HL-60 (cell line): ENCODE results near the gene MAP1A.
"Not testable (repeated sequence)": the region's sequence is repeated elsewhere in the genome, so short reads cannot be mapped to it uniquely, and the experiment has no call there.

Experiments used
- DNase-seq, 2 experiments: peaks; one replicate each; pipeline ENCODE4 v3.0.0-alpha.2; 2010 to 2020; ENCODE audit warnings: low read depth in 1 of 2, low spot score in 1 of 2
- H3K27ac ChIP-seq: fragments of 250-450 bp; sonication (Bioruptor Pico); replicated peaks from 2 replicates; pipeline ENCODE4 v1.5.1; 2020; ENCODE audit warnings: mild to moderate bottlenecking, moderate library complexity
- H3K27me3 ChIP-seq: fragments of 250-450 bp; sonication (Bioruptor Pico); 2 replicates; pipeline ENCODE4 v1.5.1; 2021; ENCODE audit warnings: mild to moderate bottlenecking, moderate library complexity; ENCODE audit not compliant: insufficient read depth, poor library complexity, severe bottlenecking
- H3K4me3 ChIP-seq: replicated peaks from 2 replicates; pipeline ENCODE4 v1.5.1; 2011; ENCODE audit warnings: mild to moderate bottlenecking, control low read depth, low read length; ENCODE audit not compliant: insufficient read depth
- CTCF ChIP-seq: IDR thresholded peaks from one replicate; pipeline ENCODE4 v1.5.1; 2011; ENCODE audit warnings: low read length, control low read depth, inconsistent platforms; ENCODE audit not compliant: insufficient read depth
- GABPA ChIP-seq: IDR thresholded peaks from 2 replicates; pipeline ENCODE4 v1.6.1; 2012; ENCODE audit warnings: low read depth
- POLR2AphosphoS5 ChIP-seq: IDR thresholded peaks from 2 replicates; pipeline ENCODE4 v1.6.1; 2012; ENCODE audit warnings: low read depth
- REST ChIP-seq: IDR thresholded peaks from 2 replicates; pipeline ENCODE4 v1.6.1; 2012; ENCODE audit warnings: low read depth; ENCODE audit not compliant: insufficient replicate concordance
- SPI1 ChIP-seq: IDR thresholded peaks from 2 replicates; pipeline ENCODE4 v1.6.1; 2012; ENCODE audit warnings: low read depth, mild to moderate bottlenecking, borderline replicate concordance

Gene MAP1A

GRCh38 chr15:43529141-43529540, 11.7 kb downstream of the MAP1A start:
- DNase-seq: no peak
- no peak for TF ChIP-seq GABPA
- no peak for TF ChIP-seq SPI1
- TF ChIP-seq CTCF: no peak
- TF ChIP-seq REST: no peak
- TF ChIP-seq POLR2AphosphoS5: no peak
- Histone ChIP-seq H3K27me3 (no peaks in the 10 kb centered on the region), H3K4me3 (no peak overlapping the region), H3K27ac (no peak overlapping the region)

- no peak for DNase-seq
- H3K27me3 ChIP-seq: no peaks in the 10 kb centered on the region
- no peak for TF ChIP-seq REST
- TF ChIP-seq CTCF: no peak
- no peak for TF ChIP-seq POLR2AphosphoS5
- H3K27ac ChIP-seq: no peak overlapping the region
- no peak overlapping the region for H3K4me3 ChIP-seq
These were observed 12.4 kb downstream of the MAP1A start for GRCh38 chr15:43529587-43530345.

- Histone ChIP-seq H3K4me3 (no peak overlapping the region), H3K27me3 (no peaks in the 10 kb centered on the region), H3K27ac (no peak overlapping the region)
- DNase-seq: no peak
- no peak for TF ChIP-seq CTCF
- TF ChIP-seq REST: no peak
- TF ChIP-seq POLR2AphosphoS5: no peak
- no peak for TF ChIP-seq SPI1
- TF ChIP-seq GABPA: no peak
These were observed 13.7 kb downstream of the MAP1A start for GRCh38 chr15:43531018-43531670.

- H3K27ac ChIP-seq, DNase-seq, H3K4me3 ChIP-seq: not testable (repeated sequence)
These were observed 15.4 kb downstream of the MAP1A start for GRCh38 chr15:43532826-43533225.

More at GRCh38 chr15:43532826-43533225, 15.4 kb downstream of the MAP1A start:
- H3K27me3 ChIP-seq: not testable (repeated sequence)
